Epithelial cell of proximal tubule (primary cell): ENCODE results near the gene SDCCAG8. TPM values are rescaled to one million over a fixed set of nuclear protein-coding genes. Genes with fewer than 3 reads are reported as not detected.

Experiments
- DNase-seq: peaks from one replicate; pipeline ENCODE4 v3.0.0-alpha.2; 2011; ENCODE audit warnings: low read depth
- H3K4me3 ChIP-seq: 2 replicates; pipeline ENCODE4 v1.5.1; 2011; ENCODE audit warnings: low read depth, mild to moderate bottlenecking, low read length
- CTCF ChIP-seq: conservative IDR thresholded peaks from 2 replicates; pipeline ENCODE4 v1.5.1; 2012; ENCODE audit warnings: low read depth, mild to moderate bottlenecking, low read length
- total RNA-seq: library from RNA; depleted of rRNA; stranded (reverse); fragments of >200 nt; gene quantifications from 2 replicates; pipeline ENCODE4 v1.2.3, GENCODE V29; 2015

SDCCAG8 gene
- total RNA-seq, 1 donor from 2014 or later = 86.9 TPM

- DNase-seq = no peak
- no peak for TF ChIP-seq CTCF
- H3K4me3 ChIP-seq = no peak overlapping the region
Observed at GRCh38 chr1:243528459-243529121, 272.7 kb downstream of the SDCCAG8 start.

- no peak for DNase-seq
- no peak for TF ChIP-seq CTCF
- no peak overlapping the region for H3K4me3 ChIP-seq
Observed at GRCh38 chr1:243529512-243529911, 273.7 kb downstream of the SDCCAG8 start.

GRCh38 chr1:243535014-243535413 lies 279.2 kb downstream of the SDCCAG8 start:
- no peak for DNase-seq
- TF ChIP-seq CTCF = no peak
- no peak overlapping the region for H3K4me3 ChIP-seq

- TF ChIP-seq CTCF = no peak
- no peak overlapping the region for H3K4me3 ChIP-seq
- DNase-seq = no peak
Observed at GRCh38 chr1:243539636-243540035, 283.8 kb downstream of the SDCCAG8 start.

GRCh38 chr1:243542739-243543415 lies 287.0 kb downstream of the SDCCAG8 start:
- no peak overlapping the region for H3K4me3 ChIP-seq
- no peak for DNase-seq
- no peak for TF ChIP-seq CTCF

GRCh38 chr1:243543501-243543900 lies 287.7 kb downstream of the SDCCAG8 start:
- no peak for DNase-seq
- TF ChIP-seq CTCF = no peak
- no peak overlapping the region for H3K4me3 ChIP-seq

- H3K4me3 ChIP-seq = no peak overlapping the region
- no peak for DNase-seq
- TF ChIP-seq CTCF = no peak
Observed at GRCh38 chr1:243546457-243546856, 290.6 kb downstream of the SDCCAG8 start.
